K562 (cell line): Measurements from ENCODE around the gene PHF11. TPM values are rescaled to one million over a fixed set of nuclear protein-coding genes. Genes with fewer than 3 reads are reported as not detected.

Experiments
- ATAC-seq: fragments of 200-7000 bp; cut with Tn5 transposase; 3 replicates; pipeline ENCODE4 v1.9.1; 2020; ENCODE audit warnings: moderate library complexity
- BruUV-seq: library from RNA; stranded (reverse); fragments of 400-500 nt; replicated peaks from 2 replicates; lab custom pipeline; 2021; lab: Mats Ljungman, UMichigan
- CTCF ChIA-PET: fragments of 300-600 bp; formaldehyde crosslinking; extraction: SDS; loops from one replicate; lab custom pipeline; 2021; ENCODE audit warnings: low intra/inter-chr PET ratio; lab: Yijun Ruan, JAX
- POLR2A ChIA-PET: fragments of 300-600, 350-650 bp; sonication (Branson Sonifier 250); formaldehyde crosslinking; extraction: SDS; loops from one replicate; lab custom pipeline; 2021; ENCODE audit warnings: antibody characterized with exemption, inconsistent platforms; lab: Yijun Ruan, JAX
- DNase-seq, 4 experiments: peaks; one replicate each; pipeline versions ENCODE4 v3.0.0 to v3.0.0-alpha.2; 2011 to 2018; ENCODE audit warnings: low spot score in 3 of 4, mixed read lengths in 3 of 4; ENCODE audit errors: extremely low read depth in 1 of 4
- FAIRE-seq: peaks from 2 replicates; lab custom pipeline; 2011; peaks lifted over from hg19 to GRCh38; lab: Jason Lieb, UNC
- H2AFZ ChIP-seq: 2 replicates; pipeline ENCODE4 v1.6.0; 2011; ENCODE audit warnings: low read depth, low read length, control low read depth, inconsistent platforms
- H3K27ac ChIP-seq: fragments of 200-600 bp; 3 replicates; pipeline ENCODE4 v1.8.0; 2011; ENCODE audit warnings: low read depth, mild to moderate bottlenecking, control low read depth, inconsistent platforms, low read length, moderate library complexity, mixed read lengths; ENCODE audit errors: extremely low read depth
- H3K27me3 ChIP-seq, 2 experiments: fragments of 300-600 bp in 1 of 2; 2 replicates in 1 of 2; 3 replicates in 1 of 2; pipeline versions ENCODE4 v1.6.0 to v1.8.0; 2011; ENCODE audit warnings: inconsistent platforms in 2 of 2, low read length in 2 of 2, mild to moderate bottlenecking in 1 of 2, mixed read lengths in 1 of 2, moderate library complexity in 1 of 2; ENCODE audit not compliant: control insufficient read depth in 2 of 2, insufficient read depth in 2 of 2
- H3K36me3 ChIP-seq: fragments of 300-600 bp; 3 replicates; pipeline ENCODE4 v1.8.0; 2011; ENCODE audit warnings: mild to moderate bottlenecking, low read length, inconsistent platforms; ENCODE audit not compliant: control insufficient read depth, insufficient read depth
- H3K4me1 ChIP-seq, 2 experiments: fragments of 200-600 bp in 1 of 2; replicated peaks in 1 of 2; 2 replicates in 1 of 2; 3 replicates in 1 of 2; pipeline versions ENCODE4 v1.5.1 to v1.8.0; 2011; ENCODE audit warnings: inconsistent platforms in 2 of 2, low read length in 2 of 2, mild to moderate bottlenecking in 1 of 2, mixed read lengths in 1 of 2, moderate library complexity in 1 of 2; ENCODE audit not compliant: control insufficient read depth in 2 of 2, insufficient read depth in 2 of 2
- H3K4me2 ChIP-seq: 2 replicates; pipeline ENCODE4 v1.6.1; 2011; ENCODE audit warnings: low read length, control low read depth, inconsistent platforms, mixed read lengths; ENCODE audit not compliant: insufficient read depth
- H3K4me3 ChIP-seq: fragments of 200-600 bp; sonication (generic), shearing (Covaris generic); 2 replicates; pipeline ENCODE4 v1.5.1; 2016; ENCODE audit warnings: control low read depth, inconsistent platforms
- H3K79me2 ChIP-seq: fragments of 200-600 bp; 3 replicates; pipeline ENCODE4 v1.8.0; 2011; ENCODE audit warnings: low read length, inconsistent platforms; ENCODE audit not compliant: control insufficient read depth, insufficient read depth
- H3K9ac ChIP-seq, 2 experiments: 2 replicates each; pipeline versions ENCODE4 v1.6.0 to v1.6.1; 2011; ENCODE audit warnings: low read depth in 2 of 2, low read length in 2 of 2, control low read depth in 1 of 2, inconsistent platforms in 1 of 2, mild to moderate bottlenecking in 1 of 2, mixed read lengths in 1 of 2; ENCODE audit not compliant: insufficient read depth in 1 of 2
- H3K9me1 ChIP-seq: one replicate; pipeline ENCODE4 v1.6.0; 2011; ENCODE audit warnings: inconsistent platforms, mild to moderate bottlenecking, low read length, moderate library complexity; ENCODE audit not compliant: control insufficient read depth, insufficient read depth
- H3K9me3 ChIP-seq: replicated peaks from 2 replicates; pipeline ENCODE4 v1.5.1; 2011; ENCODE audit warnings: low read depth, low read length, inconsistent platforms; ENCODE audit not compliant: control insufficient read depth, insufficient read depth
- H4K20me1 ChIP-seq: replicated peaks from 2 replicates; pipeline ENCODE4 v1.6.1; 2011; ENCODE audit warnings: low read length, inconsistent platforms, mixed read lengths; ENCODE audit not compliant: control insufficient read depth, insufficient read depth
- BRD4 ChIP-seq: fragments of 200-600 bp; sonication (generic); IDR thresholded peaks from 2 replicates; pipeline ENCODE4 v1.6.1; 2017; ENCODE audit warnings: inconsistent platforms
- CHCHD3 ChIP-seq: fragments of 250-450 bp; sonication (Bioruptor Pico); IDR thresholded peaks from 2 replicates; pipeline ENCODE4 v2.1.2; 2022; ENCODE audit warnings: mild to moderate bottlenecking
- DLX4 ChIP-seq: fragments of 250-450 bp; sonication (Bioruptor Pico); IDR thresholded peaks from 2 replicates; pipeline ENCODE4 v1.6.1; 2021; ENCODE audit warnings: mild to moderate bottlenecking
- HNRNPLL ChIP-seq: fragments of 200-400 bp; formaldehyde crosslinking; IDR thresholded peaks from 2 replicates; pipeline ENCODE4 v1.6.1; 2017; ENCODE audit warnings: low read length, low read depth, mild to moderate bottlenecking; ENCODE audit not compliant: poor library complexity, severe bottlenecking
- MLLT1 ChIP-seq, 2 experiments: fragments of 450-650 bp; IDR thresholded peaks; 2 replicates each; pipeline ENCODE4 v1.6.1; 2016
- NR0B1 ChIP-seq: fragments of 450-650 bp; IDR thresholded peaks from one replicate; pipeline ENCODE4 v1.6.1; 2018; ENCODE audit warnings: mild to moderate bottlenecking, moderate library complexity; ENCODE audit not compliant: partially characterized antibody
- POLR3G ChIP-seq: IDR thresholded peaks from 2 replicates; pipeline ENCODE4 v1.6.1; 2011; ENCODE audit not compliant: insufficient read length, insufficient replicate concordance; ENCODE audit errors: extremely low read depth
- PREB ChIP-seq: sonication (generic); formaldehyde crosslinking; IDR thresholded peaks from 2 replicates; pipeline ENCODE4 v1.8.1; 2023; ENCODE audit warnings: mild to moderate bottlenecking, missing genetic modification reagents
- RFX1 ChIP-seq: fragments of 450-650 bp; IDR thresholded peaks from 2 replicates; pipeline ENCODE4 v1.6.1; 2016; ENCODE audit warnings: mild to moderate bottlenecking, moderate library complexity
- RNF2 ChIP-seq: sonication (generic); IDR thresholded peaks from 2 replicates; pipeline ENCODE4 v1.6.1; 2016
- STAT5A ChIP-seq: IDR thresholded peaks from 2 replicates; pipeline ENCODE4 v1.6.1; 2012; ENCODE audit warnings: low read length, inconsistent platforms, borderline replicate concordance
- TFAM ChIP-seq: fragments of 250-450 bp; sonication (Bioruptor Pico); conservative IDR thresholded peaks from 2 replicates; pipeline ENCODE4 v1.5.0; 2021; ENCODE audit warnings: mild to moderate bottlenecking, moderate library complexity
- ZC3H11A ChIP-seq: IDR thresholded peaks from 2 replicates; pipeline ENCODE4 v1.6.1; 2012; ENCODE audit warnings: low read depth, low read length, improper control_type of control experiment
- ZFPM2 ChIP-seq: fragments of 250-450 bp; sonication (Bioruptor Pico); IDR thresholded peaks from 2 replicates; pipeline ENCODE4 v1.5.1; 2022; ENCODE audit warnings: mild to moderate bottlenecking
- ZNF224 ChIP-seq: sonication (generic); formaldehyde crosslinking; IDR thresholded peaks from 2 replicates; pipeline ENCODE4 v1.8.0; 2022; ENCODE audit warnings: mild to moderate bottlenecking, missing genetic modification reagents
- ZNF551 ChIP-seq: fragments of 250-450 bp; sonication (Bioruptor Pico); IDR thresholded peaks from 2 replicates; pipeline ENCODE4 v1.5.0; 2021; ENCODE audit warnings: mild to moderate bottlenecking, moderate library complexity
- WGBS: fragments of 100-300 bp; shearing (Covaris generic); methylation state at CpG from one replicate; pipeline ENCODE4 v1.1.6; 2016; ENCODE audit warnings: low coverage, mixed read lengths; ENCODE audit not compliant: insufficient coverage; ENCODE audit errors: missing lambda C conversion rate; 5-methylcytosine and 5-hydroxymethylcytosine counted together
- in situ Hi-C: fragments of 300-500 bp; cut with MboI; formaldehyde crosslinking; loops from 4 replicates; pipeline ENCODE4 v1.15.0; 2018; ENCODE audit warnings: inconsistent platforms, mixed read lengths
- intact Hi-C: fragments of 100-400 bp; cut with micrococcal nuclease; formaldehyde crosslinking; loops from 2 replicates; pipeline ENCODE4 v1.14.2; 2022
- polyA plus RNA-seq, 8 experiments: library from polyadenylated mRNA; depleted of rRNA in 4 of 8; stranded (reverse) in 5 of 8; unstranded in 3 of 8; fragments of >200 nt; fragmentation: Nextera tagmentation in 2 of 8; fragmentation: Illumina TruSeq in 1 of 8; extraction: Ambion mirVana in 2 of 8; extraction: Trizol in 1 of 8; gene quantifications; 2 replicates each; pipeline versions ENCODE4 v1.2.1 to v1.2.3, GENCODE V29; 2011 to 2014; ENCODE audit warnings: inconsistent platforms in 1 of 8, missing spikeins in 1 of 8
- total RNA-seq, 7 experiments: library from RNA; depleted of rRNA in 6 of 7; stranded (reverse); fragments of >200 nt in 6 of 7; fragmentation: Illumina TruSeq in 2 of 7; extraction: Trizol in 2 of 7; gene quantifications; 2 replicates each; pipeline versions ENCODE4 v1.2.1 to v1.2.3, GENCODE V29; 2011 to 2021; ENCODE audit warnings: low replicate concordance in 1 of 7

PHF11 gene
- total and polyA plus RNA-seq, 9 of the 15 experiments (the other 6 are each of a cell fraction or from before 2014, with no cell fraction given): 1.9 to 7.0 (median 5.3) TPM

- no peaks in the 10 kb centered on the region for H3K36me3 ChIP-seq
- no peaks in the 10 kb centered on the region for H3K27me3 ChIP-seq
- ATAC-seq (no peak), FAIRE-seq (no peak), DNase-seq (no peak)
- no peaks in the 10 kb centered on the region for H3K9me3 ChIP-seq
- WGBS: 38% methylated on average over 2 of the region's 2 CpGs
- ChIA-PET POLR2A (no interaction called here), CTCF (no interaction called here)
- H3K4me2 ChIP-seq: no peak overlapping the region
- no TSS peak for BruUV-seq
- no peaks in the 10 kb centered on the region for H4K20me1 ChIP-seq
- H3K79me2 ChIP-seq: no peaks in the 10 kb centered on the region
- intact Hi-C loops (no loop called here), in situ Hi-C loops (no loop called here)
- peaks cover 0 to 3% of the 10 kb centered on the region in 2 experiments; a peak in 2 of 5 replicates for H3K4me1 ChIP-seq
- no peak overlapping the region for H3K4me3 ChIP-seq
- H3K27ac ChIP-seq: no peak overlapping the region
- H3K9me1 ChIP-seq: no peaks in the 10 kb centered on the region
- no peak overlapping the region for H2AFZ ChIP-seq
- TF ChIP-seq POLR3G (no peak), RNF2 (no peak), RFX1 (no peak), ZC3H11A (no peak), TFAM (CRISPR knock-in tag) (no peak), NR0B1 (no peak), DLX4 (CRISPR knock-in tag) (no peak), STAT5A (no peak), CHCHD3 (no peak), ZFPM2 (CRISPR knock-in tag) (no peak), ZNF551 (CRISPR knock-in tag) (no peak), ZNF224 (no peak), BRD4 (no peak), PREB (CRISPR knock-in tag) (no peak), MLLT1 (IDR thresholded peaks at IDR 0.05) (no peak), HNRNPLL (no peak)
- no peak overlapping the region for H3K9ac ChIP-seq
Observed at GRCh38 chr13:49527123-49527522, 31.4 kb downstream of the PHF11 start.
